Activated CD8-positive, alpha-beta memory T cell treated with anti-CD3 and anti-CD28 coated beads, Interleukin-2, amount 50 U/mL, for 48 hours (primary cell): ENCODE data around the gene C4orf51.

Source experiments
- DNase-seq: peaks from one replicate; pipeline ENCODE4 v3.0.0-alpha.2; 2020

C4orf51 gene

DNA sequence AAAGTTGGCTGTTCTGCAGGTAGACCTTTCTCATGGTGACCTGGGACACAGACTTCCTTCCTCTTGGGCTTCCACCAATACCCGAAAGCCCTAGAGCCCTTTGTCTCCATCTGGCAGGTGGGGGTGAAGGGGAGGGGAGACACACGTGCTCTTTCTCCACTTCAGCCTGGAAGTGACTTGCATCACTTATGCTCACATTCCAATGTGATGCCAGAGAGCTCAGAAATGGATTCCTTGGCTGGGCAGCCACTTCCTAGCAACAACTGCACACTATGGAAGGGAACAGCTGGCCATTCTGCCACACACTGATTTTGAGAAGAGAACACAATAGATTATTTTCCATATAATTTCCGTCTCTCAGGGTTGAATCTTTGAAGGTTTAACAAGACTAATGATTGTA, 36.3 kb downstream of the C4orf51 start:
- DNase-seq, result no peak

DNA sequence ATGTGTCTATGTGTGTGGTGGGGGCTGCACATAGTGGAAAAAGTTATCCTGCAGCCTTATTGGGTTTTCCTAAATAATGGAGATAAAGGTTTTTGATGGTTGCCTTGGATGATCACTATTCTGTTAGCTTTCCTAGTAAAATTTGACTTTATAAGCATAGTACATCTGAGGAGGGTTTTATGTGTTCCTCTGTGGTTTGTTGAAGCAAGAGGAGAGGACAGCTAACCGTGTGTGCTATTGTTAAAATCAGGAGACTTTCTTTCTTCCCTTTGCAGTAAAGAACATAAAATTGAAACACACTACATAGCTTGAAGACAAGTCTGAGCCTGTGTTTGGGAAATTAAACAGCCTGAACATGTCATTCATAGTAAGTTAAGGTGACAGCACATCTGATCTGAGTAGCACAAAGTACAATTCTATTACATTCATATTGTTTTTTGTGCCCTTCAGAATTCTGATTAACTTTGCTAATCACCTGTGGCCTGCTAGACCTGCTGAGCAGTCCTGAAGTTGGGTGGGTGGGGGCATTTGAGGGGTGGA, 36.8 kb downstream of the C4orf51 start:
- DNase-seq, result no peak

DNA sequence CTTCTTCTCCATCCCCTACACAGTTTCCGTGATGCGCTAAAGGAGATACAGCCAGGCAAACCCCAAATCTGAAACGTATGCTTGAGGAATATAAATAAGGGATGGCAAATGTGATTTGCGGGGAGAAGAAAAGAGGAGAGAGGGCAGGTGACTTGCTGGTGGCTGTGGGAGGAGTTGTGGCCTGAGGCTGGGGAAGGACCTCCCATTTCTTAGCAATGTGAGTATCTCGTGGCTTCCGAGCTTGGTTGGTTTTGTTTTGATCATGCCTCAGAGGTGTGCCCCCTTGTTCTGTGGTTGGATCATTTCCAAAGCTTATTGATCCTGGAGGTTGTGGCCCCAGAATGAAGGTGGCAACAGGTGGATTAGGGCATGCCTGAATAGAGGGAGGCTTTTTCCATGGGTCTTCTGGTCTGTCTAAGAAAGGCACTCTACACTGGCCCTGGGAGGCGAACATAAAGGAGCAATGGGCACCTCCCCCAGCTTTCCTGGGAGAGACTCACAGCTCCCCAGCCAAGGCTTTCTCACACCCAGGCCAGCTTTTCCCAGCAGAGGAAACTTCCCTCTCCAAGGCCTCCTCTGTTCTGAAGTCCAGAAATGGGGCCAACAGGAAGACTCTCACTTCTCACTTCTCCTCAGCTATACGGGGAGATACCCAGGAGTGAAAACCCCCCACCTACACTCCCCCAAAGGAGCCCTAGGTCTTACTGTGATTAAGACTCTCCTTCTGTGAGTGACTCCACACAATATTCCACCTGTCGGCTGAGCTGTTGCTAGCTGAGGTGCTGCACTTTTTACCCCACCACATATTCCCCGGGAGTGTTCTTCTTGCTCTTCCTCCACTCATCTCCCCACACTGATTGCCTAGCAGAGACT, 40.0 kb downstream of the C4orf51 start:
- DNase-seq, result peak; percentile 69

DNA sequence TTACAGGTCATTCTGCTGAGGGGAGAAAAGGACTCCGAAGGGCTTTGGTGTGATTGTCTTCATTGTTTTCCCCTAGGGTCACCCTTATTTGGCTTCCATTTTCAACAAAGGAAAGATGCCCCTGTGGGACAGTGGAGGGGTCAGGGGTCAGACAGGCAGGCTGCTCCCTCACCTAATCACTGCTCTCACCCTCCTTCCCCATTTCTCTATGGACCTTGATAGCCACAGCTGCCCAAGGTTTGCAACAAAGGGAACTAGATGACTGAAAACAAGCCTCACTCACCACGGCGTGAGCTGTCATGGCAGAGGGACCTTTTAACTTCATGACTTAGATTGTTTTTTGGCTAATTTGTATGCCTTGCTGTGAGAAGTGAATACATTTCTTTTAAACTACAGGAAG, 40.7 kb downstream of the C4orf51 start:
- DNase-seq, result no peak

DNA sequence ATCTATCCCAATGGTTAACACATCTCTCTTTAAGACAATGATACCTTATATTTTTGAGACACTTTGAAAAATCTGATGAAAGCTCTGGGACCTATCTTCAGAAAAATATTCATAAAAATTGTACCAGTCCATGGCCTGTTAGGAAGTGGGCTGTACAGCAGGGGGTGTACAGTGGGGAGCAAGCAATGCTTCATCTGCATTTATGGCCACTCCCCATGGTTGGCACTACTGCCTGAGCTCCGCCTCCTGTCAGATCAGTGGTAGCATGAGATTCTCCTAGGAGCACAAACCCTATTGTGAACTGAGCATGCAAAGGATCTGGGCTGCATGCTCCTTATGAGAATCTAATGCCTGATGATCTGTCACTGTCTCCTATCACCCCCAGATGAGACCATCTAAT, 42.6 kb downstream of the C4orf51 start:
- DNase-seq, result no peak

DNA sequence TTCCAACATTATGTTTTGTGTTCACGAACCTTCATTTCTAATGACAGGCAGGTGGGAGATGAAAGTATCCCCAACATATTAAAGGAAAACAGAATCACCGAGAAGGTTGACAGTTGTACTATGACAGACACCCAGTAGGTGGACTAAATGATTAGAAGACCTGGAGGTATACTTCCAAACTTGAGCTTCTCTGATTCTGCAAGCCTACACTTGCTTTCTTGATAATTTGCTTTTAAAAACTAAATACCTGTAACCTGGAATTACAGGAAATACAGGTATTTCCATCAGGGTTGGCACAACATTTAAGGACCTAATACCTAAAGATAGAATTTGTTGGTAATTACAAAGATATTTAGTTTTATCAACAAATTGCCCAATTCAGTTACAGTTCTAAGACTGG, 43.4 kb downstream of the C4orf51 start:
- no peak for DNase-seq

DNA sequence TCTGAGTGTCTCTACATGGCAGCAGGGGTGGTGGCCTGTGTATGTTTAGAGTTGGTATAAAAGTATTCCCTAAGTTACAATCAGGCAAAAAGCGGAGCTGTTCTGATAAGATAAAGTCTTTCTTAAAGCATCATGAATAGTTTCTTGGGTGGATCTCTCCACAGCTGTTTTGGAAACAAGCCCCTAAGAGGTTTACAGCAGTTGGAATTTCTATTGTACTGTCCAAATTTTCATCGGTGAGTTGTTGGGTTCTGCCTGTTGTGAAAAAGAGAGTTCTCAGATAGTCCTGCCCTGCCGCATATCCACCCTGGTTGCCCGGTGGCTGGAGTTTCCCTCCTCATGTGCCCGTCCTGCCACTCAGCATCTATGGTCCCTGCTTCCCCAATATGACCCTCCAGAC, 50.1 kb downstream of the C4orf51 start:
- DNase-seq, result no peak

DNA sequence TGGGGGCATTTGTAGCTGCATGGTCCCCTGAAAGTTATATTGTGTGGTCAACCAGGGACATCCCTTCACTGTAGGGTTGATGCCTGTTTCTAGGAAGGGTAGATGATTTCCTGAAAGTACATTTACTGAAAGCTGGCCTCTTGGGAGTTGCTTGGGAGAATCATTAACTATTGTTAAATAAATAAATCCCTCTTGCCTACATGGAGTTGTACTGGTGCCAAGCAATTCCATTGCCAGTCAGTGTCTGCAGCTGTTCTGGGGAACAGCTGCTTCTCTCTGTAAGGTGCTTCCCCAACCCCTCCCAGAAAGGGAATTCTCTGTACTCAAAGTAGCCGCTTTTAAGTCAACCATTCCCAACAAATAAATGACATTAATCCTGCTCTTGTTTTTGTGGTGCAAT, 51.1 kb downstream of the C4orf51 start:
- no peak for DNase-seq

DNA sequence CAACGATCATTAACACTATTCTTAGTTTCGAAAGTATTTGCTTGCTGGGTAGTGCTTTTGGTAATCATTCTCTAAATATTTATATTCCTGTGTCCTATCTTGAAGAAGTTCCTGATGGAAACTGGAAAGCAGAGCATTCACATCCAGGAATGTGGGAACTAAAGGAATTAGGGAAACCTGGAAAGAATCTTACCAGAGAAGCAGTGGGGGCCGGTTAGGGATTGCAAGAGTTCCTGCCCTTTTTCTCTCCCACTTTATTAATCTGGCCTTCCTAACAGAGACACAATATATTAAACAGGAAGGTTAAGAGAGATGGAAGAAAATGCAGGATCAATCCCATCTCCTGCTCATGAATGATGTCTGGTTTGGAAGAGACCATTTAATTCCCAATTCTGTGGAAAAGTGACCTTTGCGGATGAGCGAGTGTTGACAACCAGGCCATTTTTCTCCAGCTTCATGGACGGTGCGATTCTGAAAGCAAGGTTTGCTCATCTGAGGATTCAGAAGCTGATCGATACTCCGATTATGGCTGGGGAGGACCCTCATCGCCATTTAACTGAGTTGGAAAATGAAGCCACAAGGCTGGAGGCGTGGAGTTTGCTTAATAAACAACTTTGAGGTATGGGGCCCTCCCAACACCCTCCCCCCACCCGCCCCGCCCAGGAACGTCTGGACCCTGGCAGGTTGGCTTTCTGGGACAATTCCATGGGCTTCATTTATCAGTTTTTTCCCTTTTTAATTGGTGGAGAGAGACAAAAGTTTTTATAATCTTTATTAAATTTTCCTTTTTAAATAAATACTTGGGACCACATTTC, 52.3 kb downstream of the C4orf51 start:
- no peak for DNase-seq

DNA sequence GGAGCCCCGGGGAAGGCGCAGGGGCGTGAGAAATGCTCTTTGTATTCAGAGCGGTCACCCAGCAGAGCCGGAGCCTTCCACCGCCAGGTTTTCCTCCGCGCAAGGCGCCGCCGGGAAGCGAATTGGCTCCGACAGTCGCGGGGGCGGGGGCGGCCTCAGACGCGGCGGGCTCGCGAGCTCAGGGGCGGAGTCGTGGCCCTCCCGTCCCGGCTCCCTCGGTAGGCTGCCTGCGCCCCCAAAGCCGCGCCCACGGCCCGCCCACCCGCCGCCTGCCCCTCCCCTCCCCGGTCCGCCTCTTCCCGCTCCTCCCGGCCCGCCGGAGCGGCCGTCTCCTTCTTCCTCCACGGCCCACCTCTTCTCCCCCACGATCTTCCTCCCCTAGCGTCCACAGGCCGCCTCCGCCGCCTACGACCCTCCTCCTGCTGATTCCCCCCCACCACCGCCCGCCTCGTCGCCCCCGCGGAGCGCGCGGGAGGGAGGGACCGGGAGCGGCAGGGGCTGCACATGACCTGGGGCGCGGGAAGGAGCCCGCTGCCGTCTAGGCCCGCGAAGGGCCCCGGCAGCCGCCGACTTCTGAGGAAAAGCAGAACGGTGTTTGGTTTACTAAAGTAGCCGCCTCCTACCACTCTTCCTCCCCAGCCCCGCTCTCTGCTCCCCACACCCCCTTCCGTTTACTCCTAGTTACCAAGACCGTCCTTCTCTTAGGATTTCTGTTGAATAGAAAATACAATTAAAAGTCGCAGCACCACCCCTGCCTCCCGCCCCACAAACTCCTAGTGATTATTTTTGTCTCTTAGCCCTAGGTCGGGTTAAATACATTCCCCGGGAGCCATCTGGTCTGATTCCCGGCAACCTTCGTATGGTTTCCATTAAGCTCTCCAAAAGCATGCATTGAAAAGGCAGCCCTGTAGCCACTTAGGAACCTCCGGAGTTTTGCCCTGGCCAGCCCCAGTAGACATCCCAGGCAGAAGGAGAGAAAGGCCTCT, 53.2 kb downstream of the C4orf51 start:
- DNase-seq, result peak; percentile 92

DNA sequence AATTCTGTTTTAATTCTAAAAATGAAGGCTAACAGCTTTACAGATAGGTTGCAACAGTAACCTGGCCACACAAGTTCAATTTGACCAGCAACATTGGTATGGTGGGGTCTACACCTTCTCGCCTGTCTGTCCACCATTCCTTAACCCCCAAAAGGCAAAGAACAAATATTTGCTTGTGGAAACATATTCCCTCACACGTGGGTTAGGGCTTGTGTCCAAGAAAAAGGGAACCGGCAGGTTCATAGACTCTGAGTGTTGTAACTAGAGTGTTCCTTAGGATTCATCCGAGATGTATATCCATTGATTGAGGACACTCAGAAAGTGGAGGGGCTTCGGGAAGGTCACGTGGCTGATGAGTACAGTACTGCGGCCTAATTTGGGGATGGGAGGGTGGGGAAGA, 54.1 kb downstream of the C4orf51 start:
- DNase-seq, result no peak

DNA sequence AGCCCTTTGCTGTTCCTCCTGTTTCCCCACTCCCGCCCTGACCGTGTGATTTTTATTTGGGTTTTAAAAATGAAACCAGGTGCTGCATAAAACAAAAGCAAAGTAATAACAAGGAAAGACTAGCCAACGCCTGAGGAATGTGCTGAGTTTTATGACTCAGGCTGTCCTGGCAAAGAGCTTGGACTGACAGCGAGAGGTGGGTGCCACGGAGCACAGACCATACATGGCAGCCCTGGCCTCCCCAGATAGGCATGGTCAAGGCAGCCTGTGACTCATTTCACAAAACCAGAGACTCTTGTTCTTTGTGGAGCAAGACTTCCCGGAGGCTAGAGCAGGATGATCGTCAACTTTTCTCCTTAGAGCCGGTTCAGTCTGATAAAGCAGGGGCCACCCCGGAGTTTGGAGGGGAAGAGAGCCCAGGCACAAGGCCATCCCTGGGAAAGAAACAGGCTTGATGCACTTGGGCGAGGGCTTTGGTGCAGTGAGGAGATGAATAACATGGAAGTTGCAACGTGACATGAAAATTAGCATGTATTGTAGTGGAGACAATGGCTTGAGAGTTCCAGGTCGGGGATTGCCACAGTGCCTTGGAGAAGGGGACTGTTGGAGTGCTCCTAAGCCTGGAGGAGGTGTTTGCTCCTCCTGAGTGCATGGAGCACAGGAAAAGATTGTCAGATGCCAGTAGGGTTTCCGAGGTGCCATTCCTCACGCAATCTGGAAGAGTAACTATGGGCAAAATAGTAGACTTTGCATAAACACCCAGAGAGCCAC, 54.8 kb downstream of the C4orf51 start:
- DNase-seq, result no peak

DNA sequence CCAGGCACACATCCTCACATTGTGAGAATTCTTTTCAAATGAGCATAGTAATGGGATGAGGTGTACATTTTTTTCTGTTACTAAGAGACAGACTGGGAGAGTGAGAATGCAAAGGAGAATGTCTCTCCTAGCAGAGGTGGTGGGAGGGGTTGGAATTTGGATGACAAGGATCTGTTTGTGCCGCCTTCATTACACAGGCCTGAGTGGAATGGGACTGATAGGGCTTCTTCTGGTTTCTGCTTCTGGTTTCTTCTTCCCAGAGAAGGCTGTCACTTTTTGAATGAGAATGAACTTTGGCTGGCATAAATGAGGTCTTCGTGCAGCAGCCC, 55.4 kb downstream of the C4orf51 start:
- DNase-seq, result no peak

DNA sequence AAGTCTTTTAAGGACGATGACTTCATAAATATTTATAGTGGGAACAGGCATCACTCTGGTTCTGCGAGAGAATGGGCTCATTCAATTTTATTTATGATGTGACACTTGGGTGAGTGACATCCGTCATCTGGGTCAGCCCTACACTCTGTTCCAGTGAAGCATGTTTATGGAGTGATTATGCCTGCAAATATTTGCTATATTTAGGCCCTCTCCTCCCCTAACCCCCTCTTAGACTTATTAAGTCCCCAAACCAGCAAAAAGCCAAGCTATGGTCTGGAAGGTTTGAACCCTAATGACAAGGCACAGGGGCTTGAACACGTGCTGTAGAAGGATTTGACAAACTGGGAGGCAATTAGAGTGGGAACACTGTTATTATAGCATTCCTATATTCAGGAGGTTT, 55.9 kb downstream of the C4orf51 start:
- DNase-seq, result no peak

DNA sequence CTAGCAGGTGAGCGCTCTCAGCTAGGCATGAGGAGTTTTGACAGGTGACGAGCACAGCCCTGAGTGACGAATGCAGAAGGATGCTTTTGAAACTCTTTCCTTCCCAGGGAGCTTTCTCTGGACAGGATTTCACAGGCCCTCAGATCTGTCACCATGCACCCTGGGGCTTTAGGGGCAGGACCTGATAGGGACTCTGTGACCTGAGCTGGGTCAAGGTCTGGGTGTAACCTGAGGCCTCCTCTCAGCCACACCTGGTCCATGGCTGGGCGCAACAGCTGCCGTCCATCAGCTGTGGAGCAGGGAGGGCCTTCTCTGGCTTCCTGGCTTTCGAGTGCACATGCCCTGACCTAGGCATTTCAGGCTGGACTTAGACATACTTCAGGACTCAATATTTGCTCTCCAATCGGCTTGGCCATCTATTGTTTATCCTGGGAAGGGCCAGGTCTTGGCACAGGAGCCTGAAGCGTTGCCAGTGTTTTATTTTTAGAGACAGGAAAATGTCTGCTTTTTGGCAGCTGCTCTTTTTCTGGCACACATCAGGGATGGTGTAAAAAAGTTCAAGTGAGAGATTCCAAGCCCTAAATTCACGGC, 56.4 kb downstream of the C4orf51 start:
- no peak for DNase-seq

DNA sequence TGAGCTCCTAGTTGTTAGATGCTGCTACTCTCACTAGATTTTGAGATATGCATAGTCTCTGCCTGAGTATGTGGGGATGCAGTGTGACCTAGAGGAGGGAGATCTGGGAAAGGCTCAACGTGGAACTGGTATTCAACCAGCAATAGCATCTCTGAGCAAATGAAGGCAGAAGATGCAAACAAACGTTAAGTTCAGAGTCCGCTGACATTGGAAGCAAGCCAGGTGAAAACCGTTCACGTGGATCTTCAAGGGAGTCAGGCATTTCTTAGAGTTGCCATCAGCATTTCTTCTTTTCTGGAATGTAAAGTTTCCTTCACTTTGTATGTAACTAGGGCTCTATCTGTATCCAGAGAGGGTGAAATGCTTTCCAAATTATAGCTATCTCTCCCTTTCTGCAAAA, 59.9 kb downstream of the C4orf51 start:
- DNase-seq, result no peak

DNA sequence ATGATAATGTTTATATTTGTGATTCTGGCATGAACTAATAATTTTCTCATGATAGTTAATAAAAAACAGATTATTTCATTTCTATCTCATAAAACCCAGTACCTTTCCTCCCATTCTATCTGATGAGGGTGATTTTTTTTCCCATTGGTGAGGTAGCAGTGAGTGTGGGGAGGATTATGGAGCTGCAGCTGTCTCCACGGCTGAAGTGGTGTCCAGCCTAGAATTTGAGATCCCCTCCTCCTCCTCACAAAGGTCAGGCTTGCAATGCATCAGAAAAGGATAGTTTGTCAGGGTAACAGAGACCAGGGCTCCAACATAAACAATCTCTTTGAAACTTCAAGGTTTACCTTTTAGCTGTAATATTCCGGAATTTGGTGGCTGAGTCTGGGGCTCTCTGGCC, 60.9 kb downstream of the C4orf51 start:
- no peak for DNase-seq

DNA sequence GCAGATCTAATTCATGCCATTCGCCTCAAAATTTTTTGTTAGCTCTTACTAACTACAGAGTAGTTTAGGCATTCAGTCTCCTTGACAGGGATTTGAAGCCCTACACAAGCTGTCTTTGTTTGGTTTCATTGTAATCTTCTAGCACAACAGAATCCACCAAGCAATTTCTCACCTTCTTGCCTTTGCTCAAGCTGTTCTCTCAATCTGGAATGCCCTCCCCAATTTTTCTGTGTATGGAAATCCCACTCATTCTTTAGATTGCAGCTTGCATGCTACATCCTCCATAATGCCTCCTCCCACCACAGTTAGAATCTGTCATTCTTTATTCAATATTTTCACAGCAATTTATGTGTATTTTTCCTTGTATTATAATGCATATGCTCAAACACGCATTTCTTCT, 63.7 kb downstream of the C4orf51 start:
- no peak for DNase-seq

DNA sequence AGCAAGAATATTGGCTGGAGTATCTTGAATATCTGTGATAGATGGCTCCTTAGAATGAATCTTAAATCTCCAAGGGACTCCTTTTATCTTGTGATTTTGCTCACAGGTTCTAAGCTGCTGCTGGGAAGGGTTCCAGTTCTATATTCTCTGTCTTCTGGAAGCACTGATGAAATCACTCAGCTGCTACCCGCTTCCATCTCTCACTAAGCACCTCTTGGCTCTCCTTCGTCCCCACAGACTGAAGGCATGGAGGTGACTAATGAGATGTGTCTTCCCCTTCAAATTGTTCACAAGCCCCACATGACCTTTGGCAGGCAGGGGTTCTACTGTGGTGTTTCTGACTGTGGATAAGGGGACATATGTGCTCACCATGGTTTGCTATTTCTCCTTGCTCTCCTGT, 75.9 kb downstream of the C4orf51 start:
- no peak for DNase-seq

DNA sequence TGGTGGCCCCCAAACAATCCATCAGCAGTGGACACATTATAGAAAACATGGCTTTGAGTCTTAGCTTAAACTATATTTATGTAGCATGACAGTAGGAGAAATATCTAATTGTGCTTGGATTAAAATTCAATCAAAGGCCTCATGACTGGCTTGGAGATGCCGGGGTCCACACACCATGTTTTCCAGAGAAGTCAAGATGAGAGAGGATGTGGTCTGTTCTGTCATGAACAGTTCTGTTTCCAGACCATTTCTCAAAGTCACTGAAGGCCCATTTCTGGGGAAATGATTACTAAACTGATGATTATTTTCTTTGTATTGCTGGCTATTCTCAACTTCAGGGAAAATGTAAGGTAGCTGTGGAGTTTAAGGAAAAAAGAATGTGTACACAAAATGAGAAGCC, 76.3 kb downstream of the C4orf51 start:
- DNase-seq, result no peak

DNA sequence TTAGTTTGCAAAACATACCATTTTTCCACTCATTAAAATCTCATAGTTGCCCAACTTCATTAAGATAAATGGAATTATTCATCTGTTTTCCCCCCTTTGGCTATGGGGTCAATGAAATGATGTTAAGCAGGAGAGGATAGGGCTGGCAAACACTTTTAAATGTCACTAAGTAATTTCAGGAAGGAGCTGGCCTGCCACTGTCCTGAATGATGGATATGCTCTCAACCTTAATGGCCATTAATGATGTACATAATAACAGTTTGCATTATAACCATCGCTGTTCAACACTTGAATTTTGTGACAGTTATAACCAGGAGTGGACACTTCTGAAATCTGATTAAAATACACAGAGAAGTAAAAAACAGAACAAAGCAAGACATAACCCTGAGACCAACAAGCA, 77.2 kb downstream of the C4orf51 start:
- no peak for DNase-seq

DNA sequence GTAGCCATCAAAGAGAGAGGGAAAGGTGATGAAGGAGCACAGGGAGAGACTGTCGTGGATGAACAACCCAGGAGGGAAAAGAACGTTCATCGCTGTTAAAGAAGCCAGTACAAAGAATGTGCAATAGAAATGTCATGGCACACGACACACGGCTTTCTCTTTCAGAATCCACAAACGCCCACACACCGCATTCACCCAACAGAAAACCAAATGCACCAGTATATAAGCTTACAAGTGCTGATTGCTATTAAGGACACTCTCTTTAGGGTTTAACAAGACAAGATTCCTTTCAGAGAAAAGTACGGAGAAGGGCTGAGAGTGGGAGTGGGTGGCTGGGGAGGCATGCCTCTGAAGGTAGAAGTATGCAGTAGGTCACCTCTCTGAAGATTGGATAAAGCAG, 80.2 kb downstream of the C4orf51 start:
- no peak for DNase-seq
